ENCODE measurements around the gene CAMTA1.
"Not testable (repeated sequence)": the region's sequence is repeated elsewhere in the genome, so short reads cannot be mapped to it uniquely, and the experiment has no call there.

CAMTA1 gene

DNA sequence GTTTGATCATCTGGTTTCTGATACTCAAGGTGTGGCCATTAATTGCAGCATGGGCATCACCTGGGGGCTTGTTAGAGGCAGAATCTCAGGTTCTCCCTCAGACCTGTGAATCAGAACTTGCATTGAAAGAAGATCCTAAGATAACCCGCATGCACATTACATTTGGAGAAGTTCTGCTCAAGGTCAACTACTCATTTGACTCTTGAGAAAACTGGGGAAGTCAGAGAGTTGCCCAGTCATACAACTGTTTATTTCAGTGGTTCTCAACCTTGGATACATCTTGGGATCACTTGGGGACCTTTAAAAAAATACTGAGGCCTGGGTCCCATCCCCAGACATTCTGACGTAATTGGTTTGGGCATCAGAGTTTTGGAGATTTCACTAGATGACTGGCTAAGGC is 30.5 kb downstream of the CAMTA1 start:
- no peak for DNase-seq

DNA sequence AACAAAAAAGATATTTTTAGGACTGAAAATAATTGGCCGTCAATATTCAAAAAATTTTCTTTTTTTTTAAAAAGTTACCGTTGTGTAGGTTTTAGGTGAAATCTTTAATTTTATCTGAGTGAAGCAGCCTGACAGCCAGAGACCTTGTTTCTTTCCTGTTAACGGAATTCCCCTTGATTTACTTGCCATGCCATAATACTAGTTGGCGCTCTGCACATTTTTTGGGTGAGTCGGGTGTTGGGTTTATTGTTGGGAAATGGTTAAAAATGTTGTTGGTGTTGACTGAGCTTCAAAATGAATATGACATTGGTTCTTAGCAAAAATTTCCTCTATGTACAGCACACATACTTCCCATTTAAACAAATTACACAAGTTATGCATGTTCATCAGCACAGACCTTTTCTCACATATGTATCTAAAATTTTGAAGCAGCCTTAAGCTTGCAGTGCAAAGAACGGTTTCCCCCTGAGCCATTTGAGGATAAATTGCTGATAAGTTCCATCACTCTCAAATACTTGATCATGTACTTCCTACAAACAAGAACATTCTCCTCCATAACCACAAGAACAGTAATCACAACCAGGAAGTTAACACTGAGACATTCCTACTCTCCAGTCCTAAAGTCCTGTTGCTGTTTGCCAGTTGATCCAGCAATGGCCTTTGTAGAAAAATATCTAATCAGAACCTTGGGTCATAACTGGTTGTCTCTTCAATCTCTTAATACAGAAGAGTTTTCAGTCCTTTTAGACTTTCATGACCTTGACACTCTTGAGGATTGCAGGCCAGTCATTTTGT is 34.2 kb downstream of the CAMTA1 start:
- DNase-seq: no peak

DNA sequence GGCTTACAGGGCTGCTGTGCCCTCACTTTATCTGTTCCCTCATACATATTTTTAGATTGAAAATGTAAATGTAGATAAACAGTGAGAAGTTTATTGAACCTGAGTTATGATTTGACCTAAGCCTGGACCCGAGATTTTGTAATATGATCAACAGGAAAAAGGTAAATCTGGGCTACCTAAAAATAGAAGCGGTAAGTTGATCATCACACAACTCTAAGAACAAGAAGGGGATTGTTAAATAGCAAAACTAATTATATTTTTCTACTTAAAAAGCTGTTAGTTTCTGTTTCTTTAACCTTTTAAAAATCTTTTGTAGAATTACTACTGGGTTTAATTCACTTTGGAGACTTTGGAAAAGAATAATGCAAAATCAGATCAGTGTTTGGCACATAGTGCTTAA is 35.6 kb downstream of the CAMTA1 start:
- DNase-seq: no peak

DNA sequence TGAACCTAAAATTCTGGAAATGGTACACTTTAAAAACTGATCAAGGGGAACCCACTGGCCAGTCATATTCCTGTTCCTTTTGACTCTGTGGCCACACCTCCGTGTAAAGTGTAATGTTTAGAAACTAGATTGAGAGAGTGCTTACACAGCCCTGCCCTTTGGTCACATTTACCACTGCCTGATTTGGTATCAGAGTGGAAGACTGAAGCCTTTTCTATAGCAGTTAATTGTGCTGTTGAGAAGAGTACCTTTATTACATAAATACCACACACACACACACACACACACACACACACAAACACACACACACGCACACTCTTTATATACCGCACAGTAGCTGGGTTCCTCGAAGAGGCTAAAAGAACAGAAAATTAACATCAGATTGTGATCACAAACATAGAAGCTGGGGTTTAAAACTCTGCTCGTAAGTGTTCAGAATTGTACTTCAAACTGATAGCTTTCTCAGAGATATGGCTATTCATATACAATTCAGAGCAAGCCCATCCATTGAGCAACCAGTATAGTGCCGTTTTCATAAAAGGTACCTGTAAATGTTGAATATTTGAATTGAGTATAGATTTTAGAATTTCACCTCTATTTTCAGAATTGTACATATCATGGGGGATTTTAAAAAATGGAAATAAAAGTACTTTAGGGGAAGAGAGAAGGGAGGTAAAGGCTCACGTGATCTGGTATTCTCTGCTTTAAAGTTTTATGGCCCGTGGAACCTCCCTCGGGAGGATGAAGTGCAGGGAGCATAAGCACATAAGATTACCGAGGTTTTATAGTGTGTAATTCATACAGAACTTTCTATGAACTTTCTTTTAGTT is 37.5 kb downstream of the CAMTA1 start:
- DNase-seq: no peak

DNA sequence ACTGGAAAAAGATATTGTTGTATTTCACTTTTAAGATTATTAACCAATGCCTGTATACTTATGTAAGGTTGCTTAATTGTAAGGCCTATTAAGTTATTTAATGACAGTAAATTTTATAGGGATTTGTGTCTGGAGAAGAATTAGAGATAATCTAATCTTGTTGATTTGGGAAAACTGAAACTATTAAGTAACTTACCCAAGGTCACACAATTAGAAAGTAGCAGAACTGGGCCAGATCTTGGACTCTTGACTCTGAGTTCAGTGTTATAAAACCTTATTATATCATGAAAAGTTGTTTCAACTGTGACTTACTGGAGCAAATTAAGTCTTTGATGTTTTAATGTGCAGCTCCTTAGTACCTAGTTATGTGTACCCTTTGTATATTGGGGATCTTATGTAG is 38.5 kb downstream of the CAMTA1 start:
- DNase-seq: no peak

DNA sequence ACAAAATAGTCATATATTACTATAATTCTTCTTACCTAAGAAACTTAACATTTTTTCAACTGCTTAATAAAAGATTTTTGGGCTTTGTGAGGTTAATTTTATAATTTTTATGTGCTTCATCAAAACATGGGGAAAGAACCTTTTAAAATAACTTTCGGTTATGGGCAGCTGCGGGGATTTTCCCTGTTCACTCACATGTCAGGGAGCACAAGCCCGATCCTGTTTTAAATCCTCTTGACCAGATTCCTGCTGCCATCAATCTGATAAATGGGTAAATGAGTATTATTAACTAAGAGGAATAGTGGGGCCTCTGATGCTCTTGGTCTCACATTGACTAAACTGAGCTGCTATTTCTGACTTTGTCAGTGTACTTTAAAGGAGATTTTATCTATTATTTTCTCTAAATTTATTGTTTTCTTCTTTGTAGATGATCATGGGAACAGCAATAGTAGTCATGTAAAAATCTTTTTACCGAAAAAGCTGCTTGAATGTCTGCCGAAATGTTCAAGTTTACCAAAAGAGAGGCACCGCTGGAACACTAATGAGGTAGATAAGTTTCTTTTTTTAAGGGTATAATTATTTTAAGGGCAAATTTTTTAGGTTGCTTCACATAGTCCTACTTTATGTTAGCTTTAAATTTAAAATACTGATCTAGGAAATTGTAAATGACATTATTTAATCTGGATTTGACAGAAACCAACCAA is 39.6 kb downstream of the CAMTA1 start:
- no peak for DNase-seq

DNA sequence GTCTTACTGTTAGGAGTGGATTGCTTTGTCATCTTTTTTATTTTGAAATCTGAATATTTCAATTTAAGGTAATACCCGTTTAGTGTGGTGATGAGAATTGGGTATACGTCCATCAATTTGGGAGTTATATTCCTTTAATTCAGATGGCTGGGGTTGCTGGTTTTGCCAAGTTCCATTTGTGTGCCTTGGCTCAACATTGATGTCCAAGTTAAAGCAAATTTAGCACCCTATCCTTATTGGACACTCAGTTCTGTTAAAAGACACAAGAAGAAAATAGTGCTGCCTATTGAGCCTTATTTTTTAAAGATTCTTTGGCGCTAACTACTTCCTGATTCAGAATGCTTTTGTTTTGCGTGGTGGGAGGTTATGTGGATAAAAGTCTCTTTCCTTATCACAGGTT is 40.6 kb downstream of the CAMTA1 start:
- DNase-seq: no peak

DNA sequence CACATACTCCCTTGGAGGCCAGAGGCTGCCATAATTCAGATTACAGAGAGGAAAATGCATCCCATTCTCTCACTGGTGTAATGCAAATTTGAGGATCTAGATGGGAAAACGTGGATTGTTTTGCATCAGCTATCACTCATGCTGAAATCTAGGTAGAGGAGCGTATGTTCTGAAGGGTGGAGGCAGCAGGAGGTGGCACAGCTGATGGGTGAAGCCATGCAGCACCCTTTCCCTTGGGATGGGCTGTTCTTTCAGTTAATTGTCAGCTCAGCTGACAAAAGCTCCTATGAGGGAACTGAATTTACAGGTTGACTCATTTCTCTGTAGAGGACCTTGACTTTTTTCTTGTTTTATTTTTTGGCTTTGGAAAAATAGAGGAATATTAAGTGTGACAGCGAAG is 41.8 kb downstream of the CAMTA1 start:
- DNase-seq: peak; percentile 55

DNA sequence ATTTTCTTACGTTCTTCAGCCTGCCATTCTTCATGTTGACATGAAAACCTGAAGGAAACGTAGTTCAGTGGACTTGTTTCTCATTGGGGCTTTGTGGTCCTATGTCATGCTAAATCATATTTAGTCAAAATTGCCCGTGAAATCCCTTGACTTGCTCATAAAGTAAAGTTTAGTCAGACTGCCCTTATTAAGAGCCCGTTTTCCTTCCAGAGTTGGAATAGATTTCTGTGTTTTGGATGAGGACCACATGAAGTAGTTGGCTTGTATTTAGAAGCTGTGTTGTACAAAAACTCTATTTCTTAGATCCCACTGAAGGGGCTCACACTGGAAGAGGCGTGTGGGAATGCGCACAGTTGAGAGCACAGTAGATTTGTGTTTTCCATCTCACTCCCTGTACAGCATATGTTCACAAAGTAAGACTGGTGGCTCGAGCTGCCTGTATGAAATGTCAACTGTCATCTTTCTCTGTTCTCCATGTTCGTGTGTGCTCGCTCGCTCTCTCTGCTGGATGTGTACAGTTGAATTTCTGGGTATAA is 42.4 kb downstream of the CAMTA1 start:
- DNase-seq: no peak

DNA sequence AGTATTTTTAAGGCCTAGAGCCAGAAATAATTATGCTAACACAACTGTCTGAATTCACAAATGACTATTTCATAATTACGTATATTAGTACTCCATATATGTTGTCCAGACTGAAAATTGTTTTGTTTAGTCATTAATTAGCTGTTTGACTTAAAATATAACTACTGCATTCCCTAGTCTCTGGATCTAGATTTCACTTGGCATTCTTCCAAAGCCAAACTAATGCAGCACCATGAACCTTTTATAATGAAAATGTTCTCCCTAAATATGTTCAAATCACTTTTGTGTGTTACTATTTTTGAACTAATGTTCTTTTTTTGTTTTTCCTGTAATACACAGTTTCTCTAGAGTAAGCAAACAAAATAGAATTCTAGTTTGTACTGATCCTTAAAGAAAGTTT is 46.1 kb downstream of the CAMTA1 start:
- no peak for DNase-seq

DNA sequence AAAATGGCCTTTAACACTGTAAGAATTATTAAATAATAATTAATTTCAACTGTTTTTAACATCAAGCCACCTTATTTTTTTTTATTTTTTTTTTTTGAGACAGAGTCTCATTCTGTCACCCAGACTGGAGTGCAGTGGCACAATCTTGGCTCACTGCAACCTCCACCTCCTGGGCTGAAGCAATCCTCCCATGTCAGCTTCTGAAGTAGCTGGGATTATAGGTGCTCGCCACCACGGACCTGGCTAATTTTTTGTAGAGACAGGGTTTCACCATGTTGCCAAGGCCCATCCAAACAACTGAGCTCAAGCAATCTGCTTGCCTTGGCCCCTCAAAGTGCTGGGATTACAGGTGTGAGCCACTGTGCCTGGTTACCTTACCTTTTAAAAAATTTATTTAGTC is 46.8 kb downstream of the CAMTA1 start:
- DNase-seq: not testable (repeated sequence)

DNA sequence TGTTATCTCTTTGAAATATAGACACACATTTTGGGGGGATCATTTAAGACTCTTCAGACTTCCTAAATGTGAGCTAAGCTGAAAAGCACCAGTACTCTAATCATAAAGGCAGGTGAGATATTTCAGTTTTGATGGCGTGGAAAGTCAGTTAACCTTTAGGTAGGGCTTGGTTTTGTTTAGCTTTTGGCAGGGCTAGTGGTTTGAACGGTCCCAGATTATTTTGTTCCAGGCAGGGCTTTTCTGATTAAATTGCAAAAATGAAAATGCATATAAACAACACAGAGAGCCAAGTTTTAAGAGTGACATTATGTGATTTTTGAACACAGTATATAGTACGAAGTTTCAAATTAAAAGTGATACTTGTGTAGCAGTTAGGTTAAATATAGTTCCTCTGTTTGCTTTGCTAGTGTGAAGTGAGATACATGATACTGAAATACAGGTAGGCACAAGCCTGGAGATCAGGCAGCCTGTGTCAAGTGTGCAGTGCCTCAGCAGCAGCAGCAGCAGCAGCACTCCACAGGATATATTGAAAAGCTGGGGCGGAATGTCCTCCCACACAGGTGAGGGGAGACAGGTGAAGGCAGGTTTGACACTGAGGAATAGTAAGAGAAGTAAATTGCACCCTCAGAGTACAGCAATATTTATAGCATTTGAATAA is 47.4 kb downstream of the CAMTA1 start:
- DNase-seq: peak; percentile 5

DNA sequence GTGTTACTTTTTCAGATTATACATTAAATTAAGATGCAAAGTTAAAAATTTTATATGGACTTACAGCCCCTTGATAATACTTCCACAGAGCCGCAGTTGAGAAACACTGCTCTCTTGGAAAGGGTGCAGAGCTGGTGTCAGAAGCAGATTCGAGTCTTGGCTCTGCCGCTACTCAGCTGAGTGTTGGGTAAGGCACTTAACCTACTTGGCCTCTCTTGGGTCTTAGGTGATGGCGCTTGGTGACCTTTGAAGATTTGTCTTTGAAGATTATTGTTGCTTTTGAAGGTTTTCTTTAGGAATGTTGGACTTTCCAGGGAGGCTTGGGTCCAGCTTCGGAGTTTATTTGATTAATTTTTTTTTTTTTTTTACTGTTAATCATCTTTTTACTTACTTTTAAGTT is 48.5 kb downstream of the CAMTA1 start:
- DNase-seq: no peak

DNA sequence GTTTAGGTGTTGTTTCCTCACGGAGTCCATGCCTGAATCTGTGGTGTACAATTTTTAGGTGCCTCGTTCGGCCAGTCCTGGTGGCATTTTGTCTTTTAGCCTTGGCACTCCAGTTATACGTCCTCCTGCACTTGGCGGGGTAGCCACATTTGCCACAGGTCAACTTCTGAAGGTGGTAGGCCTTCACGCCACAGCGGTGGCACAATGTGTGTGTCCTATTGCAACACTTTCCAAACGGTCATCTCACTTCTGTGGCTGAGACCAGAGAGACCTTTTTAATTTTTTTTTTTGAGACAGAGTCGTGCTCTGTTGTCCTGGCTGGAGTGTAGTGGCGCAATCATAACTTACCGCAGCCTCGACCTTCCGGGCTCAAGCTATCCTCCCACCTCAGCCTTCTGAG is 49.1 kb downstream of the CAMTA1 start:
- DNase-seq: no peak

DNA sequence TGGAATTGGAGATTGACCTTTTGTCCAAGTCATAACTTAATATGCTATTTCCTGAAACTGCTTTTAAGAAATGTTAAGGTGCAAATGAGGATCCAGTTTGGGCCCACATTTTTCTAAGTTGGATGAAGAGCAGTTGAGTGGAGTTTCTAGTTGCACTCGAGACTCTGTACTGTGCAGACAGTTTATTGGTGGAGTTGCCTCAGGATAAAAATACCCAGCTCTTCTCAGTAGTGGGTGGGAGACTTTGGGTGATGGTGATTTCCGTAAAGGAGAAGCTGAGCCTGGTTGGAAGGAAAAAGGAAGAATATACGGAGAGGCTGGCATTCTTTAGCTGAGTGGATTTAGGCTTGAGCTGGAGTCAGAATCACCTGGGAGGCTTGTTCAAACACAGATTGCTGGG is 49.9 kb downstream of the CAMTA1 start:
- no peak for DNase-seq

DNA sequence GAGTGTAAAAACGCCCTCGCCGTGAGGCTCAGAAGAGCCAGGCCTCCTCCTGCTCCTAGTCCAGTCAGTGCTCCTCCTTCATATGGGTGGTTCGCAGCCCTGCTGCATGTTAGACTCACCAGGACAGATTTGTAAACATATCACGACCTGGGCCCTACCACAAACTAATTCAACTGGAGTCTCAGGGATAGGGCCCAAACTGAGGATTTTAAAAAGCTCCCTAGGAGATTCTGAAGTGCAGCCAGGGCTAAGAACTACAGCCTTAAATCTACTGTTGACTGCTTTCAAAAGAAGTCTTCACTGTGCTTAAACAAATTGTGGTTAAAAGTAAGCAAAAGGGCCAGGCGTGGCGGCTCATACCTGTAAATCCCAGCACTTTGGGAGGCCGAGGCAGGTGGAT is 57.0 kb downstream of the CAMTA1 start:
- DNase-seq: no peak

DNA sequence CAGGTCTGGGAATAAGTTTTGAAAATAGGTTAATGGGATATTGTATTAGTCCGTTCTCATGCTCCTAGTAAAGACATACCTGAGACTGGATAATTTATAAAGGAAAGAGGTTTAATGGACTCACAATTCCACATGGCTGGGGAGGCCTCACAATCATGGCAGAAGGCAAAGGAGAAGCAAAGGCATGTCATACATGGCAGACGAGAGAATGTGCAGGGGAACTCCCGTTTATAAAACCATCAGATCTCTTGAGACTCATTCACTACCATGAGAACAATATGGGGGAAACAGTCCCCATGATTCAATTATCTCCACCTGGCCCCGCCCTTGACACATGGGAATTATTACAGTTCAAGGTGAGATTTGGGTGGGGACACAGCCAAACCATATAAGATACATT is 60.5 kb downstream of the CAMTA1 start:
- DNase-seq: not testable (repeated sequence)

DNA sequence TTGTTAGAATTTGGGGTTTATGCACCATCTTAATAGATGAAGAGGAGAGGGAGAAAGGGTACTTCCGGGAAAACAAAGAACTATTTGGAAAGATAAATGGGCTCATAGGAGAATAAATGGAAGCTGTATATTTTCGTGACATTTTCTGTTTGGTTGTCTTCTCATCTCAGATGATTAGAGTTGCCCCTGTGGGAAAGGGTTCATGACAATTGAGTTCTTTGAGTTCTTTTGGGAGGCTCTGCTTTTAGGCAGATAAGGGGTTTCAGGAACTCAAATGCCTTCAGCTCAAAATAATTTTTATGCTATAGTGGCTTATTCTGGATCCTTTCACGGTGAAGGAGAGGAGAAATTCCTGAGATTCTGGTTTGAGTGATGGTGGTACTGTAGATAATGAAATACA is 63.6 kb downstream of the CAMTA1 start:
- DNase-seq: no peak

DNA sequence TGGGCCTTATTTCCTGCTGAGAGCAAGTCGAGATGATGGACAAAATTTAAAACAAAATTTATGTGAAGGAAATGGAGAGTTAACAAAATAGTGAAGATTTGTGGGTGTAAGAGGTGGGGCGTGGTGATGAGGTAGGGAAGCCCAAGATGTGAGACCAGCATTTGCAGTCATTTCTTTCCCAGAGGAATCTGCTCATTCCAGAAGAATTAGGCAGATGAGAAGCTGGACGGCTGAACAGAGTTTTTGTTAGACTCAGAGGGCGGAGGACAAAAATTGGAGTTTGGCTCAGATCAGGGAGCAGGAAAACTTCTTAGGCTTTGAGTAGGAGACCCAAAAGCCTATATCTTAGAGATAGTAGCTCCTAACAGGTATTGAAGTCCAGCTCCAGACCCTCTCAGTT is 65.3 kb downstream of the CAMTA1 start:
- no peak for DNase-seq

DNA sequence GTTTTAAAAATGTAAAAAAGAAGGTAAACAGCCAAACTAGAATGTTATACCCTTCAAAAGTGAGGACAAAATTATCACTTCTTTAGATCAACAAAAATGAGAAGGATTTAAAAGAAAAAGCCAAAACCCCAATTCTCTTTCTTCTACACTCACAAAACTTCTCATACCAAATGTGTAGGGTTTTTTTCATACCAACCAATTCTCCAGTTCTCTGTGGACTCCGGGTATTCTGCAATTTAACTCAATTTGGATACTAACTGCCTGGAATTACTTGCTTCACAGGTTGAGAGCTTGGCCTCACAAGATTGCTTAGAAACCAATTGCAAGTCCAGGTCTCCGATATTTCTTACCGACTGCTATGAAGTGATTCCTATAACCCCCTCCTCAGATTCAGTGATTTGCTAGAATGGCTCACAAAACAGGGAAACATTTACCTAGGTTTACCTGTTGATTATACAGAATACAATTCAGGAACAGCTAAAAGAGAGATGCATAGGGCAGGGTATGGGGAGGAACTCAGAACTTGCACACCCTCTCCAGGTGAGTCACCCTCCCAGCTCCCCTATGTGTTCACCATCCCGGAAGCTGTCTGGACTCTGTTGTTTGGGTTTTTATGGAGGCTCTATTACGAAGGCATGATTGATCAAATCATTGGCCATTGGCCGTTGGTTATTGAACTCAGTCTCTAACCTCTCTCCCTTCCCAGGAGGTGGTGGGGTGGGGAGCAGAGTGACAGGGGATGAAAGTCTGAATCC is 67.1 kb downstream of the CAMTA1 start:
- DNase-seq: no peak

DNA sequence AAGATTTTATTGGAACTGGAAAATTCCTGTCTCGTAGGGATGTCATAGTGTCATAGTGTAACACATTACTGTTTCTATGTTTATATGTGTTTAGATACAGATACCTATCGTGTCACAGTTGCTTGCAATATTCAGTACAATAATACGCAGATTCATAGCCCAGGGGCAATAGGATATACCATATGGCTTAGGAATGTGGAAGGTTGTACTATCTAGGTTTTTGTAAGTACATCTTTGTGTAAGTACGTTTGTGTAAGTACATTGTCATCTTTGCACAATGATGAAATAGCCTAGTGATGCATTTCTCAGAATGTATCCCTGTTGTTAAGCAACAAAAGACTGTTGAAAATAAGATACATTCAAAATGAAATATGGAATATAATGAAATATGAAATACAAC is 68.9 kb downstream of the CAMTA1 start:
- DNase-seq: no peak

DNA sequence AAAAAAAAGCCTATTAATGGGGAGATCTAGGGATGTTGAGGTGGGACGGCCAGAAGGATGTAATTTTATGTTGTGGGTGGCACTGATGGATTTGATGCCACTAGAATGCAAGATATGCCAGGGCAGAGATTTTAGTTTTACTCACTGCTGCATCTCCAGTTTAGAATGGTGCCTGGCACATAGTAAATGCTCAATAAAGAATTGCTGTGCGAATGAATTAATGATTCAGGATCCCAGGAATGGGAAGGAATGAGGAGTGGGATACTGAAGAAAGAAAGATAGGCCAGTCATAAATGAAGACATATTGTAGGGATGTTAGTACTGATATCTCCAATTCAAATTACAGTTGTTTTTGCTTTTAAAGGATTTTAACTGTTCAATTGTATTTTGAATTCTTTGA is 72.6 kb downstream of the CAMTA1 start:
- DNase-seq: no peak

Data from NCI-H1436 (cell line).